HG03378 (cell line): ENCODE data around the gene ARPC5L.
"Not testable (repeated sequence)": the region's sequence is repeated elsewhere in the genome, so short reads cannot be mapped to it uniquely, and the experiment has no call there.

Experiments
- ATAC-seq: cut with Tn5 transposase; IDR thresholded peaks from one replicate; pipeline ENCODE4 v1.9.1; 2021; ENCODE audit warnings: mild to moderate bottlenecking, moderate library complexity; ENCODE audit not compliant: unreplicated experiment

ARPC5L gene

DNA sequence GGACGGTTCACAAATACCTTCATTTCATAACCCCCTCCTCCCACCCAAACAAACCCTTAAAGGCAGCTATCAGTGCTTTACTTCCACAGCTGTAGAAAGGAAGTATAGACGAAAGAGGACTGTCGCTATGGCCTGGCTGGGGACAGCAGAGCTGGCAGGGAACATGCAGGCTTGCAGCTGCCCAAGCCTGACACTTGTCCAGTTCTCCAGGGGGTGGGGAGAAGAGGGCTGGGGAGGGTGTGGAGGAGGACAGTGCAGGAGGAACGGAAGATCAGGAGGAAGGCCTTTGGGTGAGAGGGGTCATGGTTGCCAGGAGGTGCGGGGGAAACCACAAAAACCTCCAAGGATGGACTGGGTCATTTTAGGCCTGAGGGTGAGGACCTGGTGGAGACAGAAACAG, 25.9 kb downstream of the ARPC5L start:
- no peak for ATAC-seq

DNA sequence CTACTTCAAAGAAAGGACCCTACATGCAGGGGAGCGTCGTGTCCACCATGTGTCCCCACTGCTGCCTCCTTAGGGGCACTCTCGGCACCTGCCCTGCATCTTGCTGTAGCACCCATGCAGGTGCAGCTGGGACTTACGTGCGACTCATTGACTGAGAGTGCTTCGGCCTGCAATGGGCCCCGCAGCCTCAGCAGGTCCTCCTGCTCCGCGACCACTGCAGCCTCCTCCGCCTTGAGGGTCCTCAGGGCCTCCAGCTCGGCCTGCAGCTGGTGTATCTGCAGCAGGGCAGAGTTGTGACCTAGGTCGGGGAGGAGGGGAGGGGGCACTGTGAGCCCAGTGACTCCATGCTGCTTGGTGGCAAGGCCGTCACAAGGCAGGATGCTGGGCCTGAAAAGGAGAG, 27.1 kb downstream of the ARPC5L start:
- no peak for ATAC-seq

DNA sequence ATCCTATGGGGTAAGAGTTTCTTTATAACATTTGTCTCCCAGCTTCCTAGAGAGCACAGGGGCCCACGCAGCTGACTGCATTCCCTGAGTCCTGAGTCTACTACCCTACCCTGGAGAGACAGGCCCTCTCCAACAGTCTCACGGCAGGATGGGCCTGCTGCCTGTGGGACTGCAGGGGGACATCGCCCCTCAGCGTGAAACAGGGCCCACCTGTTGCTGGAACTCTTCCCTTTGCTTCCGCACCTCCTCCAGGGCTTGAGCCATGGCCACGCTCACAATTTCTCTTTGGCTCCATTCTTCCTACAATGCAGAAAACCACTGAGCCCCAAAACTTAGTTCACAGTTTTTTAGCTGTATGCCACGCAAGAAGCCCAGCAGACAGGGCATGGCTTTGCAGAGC, 28.2 kb downstream of the ARPC5L start:
- no peak for ATAC-seq

DNA sequence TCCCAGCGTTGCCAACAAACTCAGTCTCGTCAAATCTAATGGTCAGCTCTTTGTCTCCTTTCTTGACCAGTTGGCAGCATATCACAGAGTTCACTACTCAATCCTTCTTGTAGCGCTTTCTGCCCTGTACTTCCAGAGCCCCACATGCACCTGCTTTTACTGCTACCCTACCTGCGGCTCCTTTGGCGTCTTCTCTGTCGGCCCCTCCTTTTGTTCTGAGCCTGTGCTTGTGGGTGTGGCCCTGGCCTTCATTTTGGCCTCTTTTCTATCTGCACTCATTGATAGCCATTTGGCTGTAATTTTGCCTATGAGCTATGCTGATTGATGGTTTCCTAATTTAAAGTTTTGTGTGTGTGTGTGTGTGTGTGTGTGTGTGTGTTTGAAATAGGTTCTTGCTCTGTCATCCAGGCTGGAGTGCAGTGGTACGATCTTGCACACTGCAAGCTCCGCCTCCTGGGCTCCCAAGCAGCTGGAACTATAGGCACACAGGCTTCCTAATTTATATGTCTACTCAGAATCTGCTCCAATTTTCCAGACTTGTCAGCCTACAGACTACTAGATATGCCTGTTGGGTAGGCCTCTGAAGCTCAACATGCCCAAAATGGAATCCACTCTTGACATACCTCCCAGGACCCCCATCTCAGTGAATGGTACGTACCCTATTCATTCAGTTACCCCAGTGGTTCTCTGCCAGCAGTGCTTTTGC, 32.3 kb downstream of the ARPC5L start:
- no peak for ATAC-seq

DNA sequence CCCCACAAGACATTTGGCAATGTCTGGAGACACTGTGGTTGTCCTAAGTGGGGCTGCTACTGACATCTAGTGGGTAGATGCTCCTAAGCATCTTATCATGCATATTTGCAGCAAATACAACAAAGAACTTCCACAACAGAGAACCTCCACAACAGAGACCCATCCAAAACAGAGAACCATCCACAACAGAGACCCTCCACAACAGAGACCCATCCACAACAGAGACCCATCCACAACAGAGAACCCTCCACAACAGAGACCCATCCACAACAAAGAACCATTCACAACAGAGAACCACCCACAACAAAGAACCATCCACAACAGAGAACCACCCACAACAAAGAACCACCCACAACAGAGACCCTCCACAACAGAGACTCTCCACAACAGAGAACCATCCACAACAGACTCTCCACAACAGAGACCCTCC, 32.8 kb downstream of the ARPC5L start:
- ATAC-seq: no peak

DNA sequence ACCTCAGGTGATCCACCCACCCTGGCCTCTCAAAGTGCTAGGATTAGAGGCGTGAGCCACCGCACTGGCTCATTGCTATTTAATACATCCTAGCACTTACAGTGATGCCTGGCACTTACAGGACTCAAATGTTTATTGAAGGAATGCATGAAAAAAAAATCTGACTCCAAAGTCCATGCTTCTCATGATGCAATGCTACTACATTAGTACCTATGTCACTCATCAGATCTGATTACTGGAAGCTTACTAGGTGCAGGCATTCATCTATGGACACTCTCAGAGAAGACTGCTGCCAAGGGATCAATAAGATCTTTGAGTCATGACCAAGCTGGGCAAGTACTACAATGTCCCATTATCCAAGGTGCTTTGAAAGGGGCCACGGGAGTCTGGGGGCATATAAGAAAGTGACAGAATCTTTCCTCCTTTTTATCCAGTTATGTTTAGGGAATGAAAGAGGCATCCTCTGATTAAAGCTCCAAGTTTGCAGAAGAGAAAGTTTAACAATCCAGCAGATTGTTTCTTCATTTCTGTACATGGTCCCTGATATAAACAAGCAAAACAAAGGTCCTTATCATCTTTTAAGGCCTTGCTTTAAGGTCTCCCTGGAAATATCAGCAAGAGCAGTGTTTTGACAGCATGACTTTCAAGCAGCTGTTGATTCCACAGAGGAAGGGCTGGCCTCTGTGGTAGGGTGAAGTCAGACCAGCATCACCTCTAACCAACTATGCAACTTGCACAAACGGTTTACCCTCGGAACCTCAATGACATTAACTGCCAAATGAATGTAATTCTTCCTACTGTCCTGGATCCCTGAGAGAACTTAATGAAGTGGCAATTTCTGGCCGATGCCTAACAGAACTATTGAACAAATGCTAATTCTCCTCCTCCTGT, 35.9 kb downstream of the ARPC5L start:
- no peak for ATAC-seq

DNA sequence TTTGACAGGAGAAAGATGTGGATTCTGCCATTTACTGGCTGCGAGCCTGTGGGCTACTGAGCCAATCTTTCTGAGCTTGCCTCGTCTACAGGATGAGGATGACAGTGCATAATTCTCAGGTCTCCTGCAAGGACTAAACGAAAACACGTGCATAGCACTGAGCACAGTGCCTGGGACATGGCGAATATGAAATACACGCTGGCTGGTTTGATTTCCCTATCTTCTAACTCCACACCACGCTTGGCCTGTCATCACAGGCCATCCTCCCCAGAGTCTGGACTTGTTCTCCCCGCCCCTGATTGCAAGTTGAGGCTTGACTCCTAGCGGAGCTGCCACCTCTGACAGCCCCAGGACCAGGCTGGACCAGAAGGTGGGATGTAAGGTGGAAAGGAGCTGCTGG, 37.9 kb downstream of the ARPC5L start:
- ATAC-seq: no peak

DNA sequence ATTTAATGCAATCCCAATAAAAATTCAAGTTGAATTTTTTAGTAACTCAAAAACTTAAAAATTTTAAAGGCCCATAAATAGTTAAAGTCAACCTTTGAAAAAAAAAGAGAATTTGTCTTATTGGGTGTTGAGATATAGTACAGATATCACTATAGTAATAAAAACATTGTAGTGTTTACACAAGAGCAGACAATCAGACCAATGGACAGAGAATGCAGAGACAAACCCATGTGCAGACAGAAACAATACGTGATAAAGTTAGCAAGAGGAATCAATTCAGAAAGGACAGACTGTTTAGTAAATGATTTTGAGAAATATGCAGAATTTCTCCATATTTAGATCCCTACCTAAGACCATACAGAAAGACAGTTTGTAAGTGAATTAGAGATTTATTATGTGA, 45.0 kb downstream of the ARPC5L start:
- ATAC-seq: no peak

DNA sequence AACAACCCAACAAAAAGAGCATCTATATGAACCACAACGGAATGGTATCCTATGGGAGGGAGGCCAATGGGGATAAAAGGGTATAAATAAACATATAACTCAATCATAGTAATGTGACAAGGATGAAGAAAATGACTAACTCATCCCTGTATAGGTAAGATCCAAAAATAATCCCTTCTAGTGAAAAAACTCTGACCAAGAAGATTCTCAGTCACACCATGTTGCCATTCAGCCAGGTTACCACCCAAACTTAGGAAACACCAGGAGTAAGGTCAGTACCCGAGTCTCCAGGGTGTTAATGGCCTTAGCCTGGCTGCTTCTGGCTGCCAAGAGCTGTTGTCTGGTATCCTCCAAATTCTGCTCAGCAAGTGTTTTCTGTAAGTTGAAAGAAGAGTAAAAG, 46.2 kb downstream of the ARPC5L start:
- ATAC-seq: no peak

DNA sequence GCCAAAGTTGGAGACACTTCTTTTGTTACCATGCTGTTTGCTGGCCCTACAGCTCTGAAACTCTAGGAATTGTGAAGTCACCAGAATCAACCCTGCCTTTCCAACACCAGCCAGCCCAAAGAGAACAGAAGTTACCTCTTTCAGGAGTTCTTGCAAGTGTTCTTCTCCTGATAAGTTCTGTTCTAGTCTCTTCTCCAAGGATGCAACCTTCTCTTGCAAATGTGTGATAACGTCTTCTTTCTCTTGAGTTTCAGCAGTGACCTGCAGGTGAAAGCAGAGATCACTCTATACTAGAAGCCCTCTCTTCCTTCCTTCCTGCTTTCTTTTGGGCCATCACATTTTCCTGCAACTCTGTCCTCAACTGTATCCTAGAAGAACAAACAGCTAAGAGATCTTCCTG, 49.8 kb downstream of the ARPC5L start:
- no peak for ATAC-seq

DNA sequence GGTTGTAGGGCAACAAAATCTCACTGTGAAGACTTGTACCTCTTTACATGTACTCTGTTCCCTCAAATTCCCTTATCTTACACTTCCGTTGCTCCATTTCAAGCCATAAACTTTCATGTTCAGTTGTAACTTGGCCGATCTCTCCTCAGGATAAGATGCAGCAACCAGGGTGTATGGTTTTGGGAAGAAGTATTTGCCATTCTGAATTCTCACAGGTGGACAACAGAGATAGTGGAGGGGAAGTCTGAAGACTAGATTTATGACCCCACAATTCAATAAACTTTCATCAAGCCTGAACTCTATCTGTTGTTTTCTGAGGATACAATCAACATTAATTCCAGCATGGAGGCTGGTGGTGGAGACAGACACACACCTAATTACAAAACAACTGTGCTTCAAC, 51.4 kb downstream of the ARPC5L start:
- ATAC-seq: no peak

DNA sequence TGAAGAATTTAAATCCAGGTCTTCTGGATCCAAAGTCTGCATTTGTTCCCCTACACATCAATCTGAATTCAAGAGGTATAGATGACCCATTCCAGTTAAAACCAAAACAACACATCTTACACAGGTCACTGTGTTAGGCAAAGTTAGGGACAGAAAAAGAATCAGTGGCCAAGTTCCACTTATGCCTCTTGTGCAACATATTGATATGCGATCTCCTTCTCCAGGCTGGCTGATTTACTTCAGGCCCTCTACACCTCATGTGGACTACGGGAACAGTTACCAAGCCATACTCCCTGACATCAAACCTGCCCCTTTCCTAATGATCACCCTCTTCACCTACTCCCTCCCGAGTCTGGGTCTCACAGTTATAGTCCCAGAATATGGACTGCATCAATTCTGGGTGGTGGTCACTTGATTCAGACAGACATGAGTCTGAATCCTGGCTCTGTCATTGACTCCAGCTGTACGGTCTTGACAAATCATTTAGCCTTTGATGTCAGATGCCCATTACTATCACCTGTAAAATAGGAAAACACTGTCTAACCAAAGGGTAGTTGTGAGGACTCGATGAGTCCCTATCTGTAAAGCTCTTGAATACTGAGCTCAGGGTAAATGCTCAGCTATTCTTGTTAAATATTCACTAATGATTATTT, 52.9 kb downstream of the ARPC5L start:
- no peak for ATAC-seq

DNA sequence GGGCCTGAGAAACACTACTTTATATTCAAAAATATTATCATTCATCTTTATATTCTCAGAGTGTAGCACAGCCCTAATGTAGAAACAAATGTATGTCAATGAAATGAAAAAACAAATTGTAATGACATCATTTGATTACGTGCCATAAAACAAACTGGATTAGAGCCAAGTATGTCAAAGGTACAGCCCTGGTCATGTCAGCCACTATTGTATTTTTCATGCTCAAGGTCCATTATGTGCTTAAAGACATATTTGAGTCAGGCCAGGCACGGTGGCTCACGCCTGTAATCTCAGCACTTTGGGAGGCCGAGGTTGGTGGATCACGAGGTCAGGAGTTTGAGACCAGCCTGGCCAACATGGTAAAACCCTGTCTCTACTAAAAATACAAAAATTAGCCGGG, 58.5 kb downstream of the ARPC5L start:
- not testable (repeated sequence) for ATAC-seq
